ENCODE data around the gene SF3B2. TPM values are rescaled to one million over a fixed set of nuclear protein-coding genes. Genes with fewer than 3 reads are reported as not detected.

SF3B2 gene
- total RNA-seq, 2 donors from 2014 or later = 209 to 254 TPM

DNA sequence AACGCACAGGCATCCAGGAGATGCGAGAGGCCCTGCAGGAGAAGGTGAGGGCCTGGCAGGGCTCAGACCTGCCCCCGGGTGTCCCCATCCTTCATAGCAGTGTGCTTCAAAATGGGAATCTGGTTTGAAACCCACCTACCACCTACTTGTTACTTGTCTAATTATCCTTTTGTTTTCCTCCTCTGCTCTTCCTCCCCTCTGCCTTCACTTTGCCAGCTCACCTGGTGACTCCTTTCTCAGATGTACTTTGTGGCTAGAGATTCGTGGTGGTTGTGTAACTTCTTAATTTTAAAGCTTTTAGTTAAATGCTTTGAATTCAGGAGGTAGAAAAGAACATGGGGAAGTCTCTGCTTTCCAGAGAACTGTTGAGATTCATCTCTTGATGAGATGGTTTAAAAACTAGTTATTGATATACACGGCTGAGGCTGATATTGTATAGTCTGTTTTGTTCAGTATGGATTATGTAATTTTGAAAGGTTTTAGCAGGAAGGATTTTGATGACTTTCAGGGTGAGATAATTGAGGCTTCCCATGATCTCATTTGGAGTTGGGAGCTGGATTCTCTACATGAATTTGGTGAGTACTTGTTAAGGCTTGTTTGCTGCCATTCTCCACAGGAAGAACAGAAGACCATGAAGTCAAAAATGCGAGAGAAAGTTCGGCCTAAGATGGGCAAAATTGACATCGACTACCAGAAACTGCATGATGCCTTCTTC, 8.0 kb downstream of the SF3B2 start:
- no peaks in the 10 kb centered on the region for H3K4me1 Mint-ChIP-seq
- Histone ChIP-seq H3K4me3 (ENCODE audit: low read length) (no peak overlapping the region), H3K27me3 (ENCODE audit: control insufficient read depth, insufficient read depth, low read length, poor library complexity, severe bottlenecking) (no peaks in the 10 kb centered on the region), H3K27ac (ENCODE audit: low read depth, low read length) (no peak overlapping the region), H3K4me1 (ENCODE audit: control insufficient read depth, insufficient read depth, low read length) (no peaks in the 10 kb centered on the region), H3K9ac (ENCODE audit: extremely low read depth, low read length, poor library complexity, severe bottlenecking) (no peak overlapping the region), H3K9me3 (ENCODE audit: control insufficient read depth, low read length) (peaks cover 21% of the 10 kb centered on the region), H3K36me3 (ENCODE audit: control insufficient read depth, insufficient read depth, low read length) (peaks cover 96% of the 10 kb centered on the region)
- H3K4me3 Mint-ChIP-seq = no peak overlapping the region
- no peak for DNase-seq
- H3K36me3 Mint-ChIP-seq (ENCODE audit: low read depth) = peaks cover 88% of the 10 kb centered on the region
- no peak overlapping the region for H3K27ac Mint-ChIP-seq
- WGBS, 2 experiments (ENCODE audit: insufficient coverage in 1 of 2, insufficient read length in 1 of 2) = 84 to 86% methylated on average over 7 to 8 of the region's 8 CpGs
- H3K9me3 Mint-ChIP-seq = peaks cover 1% of the 10 kb centered on the region
- no peaks in the 10 kb centered on the region for H3K27me3 Mint-ChIP-seq (ENCODE audit: insufficient read depth)
- TF ChIP-seq, protein P1, sequence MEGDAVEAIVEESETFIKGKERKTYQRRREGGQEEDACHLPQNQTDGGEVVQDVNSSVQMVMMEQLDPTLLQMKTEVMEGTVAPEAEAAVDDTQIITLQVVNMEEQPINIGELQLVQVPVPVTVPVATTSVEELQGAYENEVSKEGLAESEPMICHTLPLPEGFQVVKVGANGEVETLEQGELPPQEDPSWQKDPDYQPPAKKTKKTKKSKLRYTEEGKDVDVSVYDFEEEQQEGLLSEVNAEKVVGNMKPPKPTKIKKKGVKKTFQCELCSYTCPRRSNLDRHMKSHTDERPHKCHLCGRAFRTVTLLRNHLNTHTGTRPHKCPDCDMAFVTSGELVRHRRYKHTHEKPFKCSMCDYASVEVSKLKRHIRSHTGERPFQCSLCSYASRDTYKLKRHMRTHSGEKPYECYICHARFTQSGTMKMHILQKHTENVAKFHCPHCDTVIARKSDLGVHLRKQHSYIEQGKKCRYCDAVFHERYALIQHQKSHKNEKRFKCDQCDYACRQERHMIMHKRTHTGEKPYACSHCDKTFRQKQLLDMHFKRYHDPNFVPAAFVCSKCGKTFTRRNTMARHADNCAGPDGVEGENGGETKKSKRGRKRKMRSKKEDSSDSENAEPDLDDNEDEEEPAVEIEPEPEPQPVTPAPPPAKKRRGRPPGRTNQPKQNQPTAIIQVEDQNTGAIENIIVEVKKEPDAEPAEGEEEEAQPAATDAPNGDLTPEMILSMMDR (conservative IDR thresholded peaks at IDR 0.05) = no peak

DNA sequence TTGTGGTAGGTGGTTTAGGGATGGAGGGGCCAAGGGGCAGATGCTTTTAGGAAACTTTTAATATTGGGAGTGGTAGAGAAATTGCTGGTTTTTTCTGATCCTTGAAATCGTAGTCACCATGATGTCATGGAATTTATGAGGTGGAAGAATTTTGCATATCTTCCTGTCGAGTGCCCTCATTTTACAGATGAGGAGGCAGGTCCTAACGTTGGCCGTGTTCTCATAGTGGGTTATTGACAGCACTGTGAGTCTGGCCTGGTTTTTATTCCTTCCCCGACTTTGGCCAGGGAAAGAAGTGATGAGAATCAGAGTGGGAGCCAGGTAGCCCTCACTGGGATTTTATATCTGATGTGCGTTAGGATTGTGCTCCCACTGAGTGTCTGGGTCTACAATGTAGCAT, 9.1 kb downstream of the SF3B2 start:
- no peak overlapping the region for H3K4me3 Mint-ChIP-seq
- no peaks in the 10 kb centered on the region for H3K27me3 ChIP-seq (ENCODE audit: control insufficient read depth, insufficient read depth, low read length, poor library complexity, severe bottlenecking)
- 97 to 99% methylated on average over 6 of the region's 6 CpGs for WGBS, 2 experiments (ENCODE audit: insufficient coverage in 1 of 2, insufficient read length in 1 of 2)
- no peak overlapping the region for H3K4me3 ChIP-seq (ENCODE audit: low read length)
- H3K9me3 Mint-ChIP-seq = peaks cover 1% of the 10 kb centered on the region
- peaks cover 97% of the 10 kb centered on the region for H3K36me3 ChIP-seq (ENCODE audit: control insufficient read depth, insufficient read depth, low read length)
- H3K27me3 Mint-ChIP-seq (ENCODE audit: insufficient read depth) = no peaks in the 10 kb centered on the region
- no peak overlapping the region for H3K9ac ChIP-seq (ENCODE audit: extremely low read depth, low read length, poor library complexity, severe bottlenecking)
- no peaks in the 10 kb centered on the region for H3K4me1 Mint-ChIP-seq
- TF ChIP-seq, protein P1 (conservative IDR thresholded peaks at IDR 0.05) = no peak
- no peaks in the 10 kb centered on the region for H3K4me1 ChIP-seq (ENCODE audit: control insufficient read depth, insufficient read depth, low read length)
- no peak overlapping the region for H3K27ac Mint-ChIP-seq
- H3K27ac ChIP-seq (ENCODE audit: low read depth, low read length) = no peak overlapping the region
- no peak for DNase-seq
- H3K36me3 Mint-ChIP-seq (ENCODE audit: low read depth) = peaks cover 87% of the 10 kb centered on the region
- peaks cover 24% of the 10 kb centered on the region for H3K9me3 ChIP-seq (ENCODE audit: control insufficient read depth, low read length)

DNA sequence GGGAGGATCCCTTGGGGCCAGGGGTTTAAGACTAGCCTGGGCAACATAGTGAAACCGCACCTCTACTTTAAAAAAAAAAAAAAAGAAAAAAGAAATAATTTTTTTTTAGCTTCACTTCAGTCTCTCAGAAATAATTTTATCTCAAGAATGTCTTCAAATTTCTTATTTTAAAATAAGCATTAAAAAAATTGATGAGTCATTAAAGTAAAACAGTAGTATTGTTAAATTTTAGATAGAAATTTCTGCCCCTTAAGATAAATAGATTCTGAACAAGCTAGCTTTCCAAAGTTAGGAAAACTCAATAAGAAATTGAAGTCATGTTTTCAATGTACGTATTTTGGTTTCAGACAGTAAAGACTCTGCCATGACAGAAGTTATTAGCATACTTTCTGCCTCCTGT, 10.2 kb downstream of the SF3B2 start:
- no peak overlapping the region for H3K27ac ChIP-seq (ENCODE audit: low read depth, low read length)
- Mint-ChIP-seq H3K27ac (no peak overlapping the region), H3K27me3 (ENCODE audit: insufficient read depth) (no peaks in the 10 kb centered on the region), H3K36me3 (ENCODE audit: low read depth) (peaks cover 87% of the 10 kb centered on the region), H3K4me1 (no peaks in the 10 kb centered on the region), H3K9me3 (peaks cover 1% of the 10 kb centered on the region), H3K4me3 (no peak overlapping the region)
- peaks cover 97% of the 10 kb centered on the region for H3K36me3 ChIP-seq (ENCODE audit: control insufficient read depth, insufficient read depth, low read length)
- H3K9me3 ChIP-seq (ENCODE audit: control insufficient read depth, low read length) = peaks cover 24% of the 10 kb centered on the region
- no peak overlapping the region for H3K4me3 ChIP-seq (ENCODE audit: low read length)
- WGBS, 2 experiments (ENCODE audit: insufficient coverage in 1 of 2, insufficient read length in 1 of 2) = 95 to 100% methylated on average over 1 of the region's 2 CpGs
- DNase-seq = no peak
- no peaks in the 10 kb centered on the region for H3K27me3 ChIP-seq (ENCODE audit: control insufficient read depth, insufficient read depth, low read length, poor library complexity, severe bottlenecking)
- TF ChIP-seq, protein P1 (conservative IDR thresholded peaks at IDR 0.05) = no peak
- H3K4me1 ChIP-seq (ENCODE audit: control insufficient read depth, insufficient read depth, low read length) = no peaks in the 10 kb centered on the region
- no peak overlapping the region for H3K9ac ChIP-seq (ENCODE audit: extremely low read depth, low read length, poor library complexity, severe bottlenecking)
